ENCODE measurements around the gene EMILIN1.

GRCh38 chr2:27126252-27126710, 47.9 kb downstream of the EMILIN1 start:
- no peak for TF ChIP-seq EZH2 (IDR thresholded peaks at IDR 0.05; ENCODE audit: borderline replicate concordance, low read length)
- no peak for TF ChIP-seq CTCF (conservative IDR thresholded peaks at IDR 0.05 in 1 of 2, IDR thresholded peaks at IDR 0.05 in 1 of 2; ENCODE audit: extremely low read depth in 1 of 2, insufficient read depth in 1 of 2, low read depth in 1 of 2, low read length in 2 of 2)

All from mammary epithelial cell (primary cell).